Right atrium auricular region (tissue), 2 donors: Measurements from ENCODE around the gene DEPP1. TPM values are rescaled to one million over a fixed set of nuclear protein-coding genes. Genes with fewer than 3 reads are reported as not detected.

Experiments
- DNase-seq: peaks from one replicate; pipeline ENCODE4 v3.0.0-alpha.2; 2019; ENCODE audit warnings: low spot score
- H3K27ac ChIP-seq, 2 donors: fragments of 200-600 bp; sonication (generic); 1 replicate in 1 of 2; 2 replicates in 1 of 2; pipeline ENCODE4 v1.5.1; 2016 to 2019
- H3K27me3 ChIP-seq, 2 donors: fragments of 200-600 bp; sonication (generic); one replicate each; pipeline versions ENCODE4 v1.5.1 to v1.6.0; 2017 to 2019
- H3K36me3 ChIP-seq: fragments of 200-600 bp; sonication (generic); one replicate; pipeline ENCODE4 v1.5.1; 2016
- H3K4me1 ChIP-seq, 2 donors: fragments of 200-600 bp; sonication (generic); one replicate each; pipeline versions ENCODE4 v1.5.1 to v1.6.0; 2017 to 2019
- H3K4me3 ChIP-seq, 2 donors: fragments of 200-600 bp; sonication (generic); 1 replicate in 1 of 2; 2 replicates in 1 of 2; pipeline ENCODE4 v1.5.1; 2017 to 2019; ENCODE audit warnings: mild to moderate bottlenecking in 1 of 2, moderate library complexity in 1 of 2
- H3K9me3 ChIP-seq, 2 donors: fragments of 200-600 bp; sonication (generic); one replicate each; pipeline ENCODE4 v1.5.1; 2019
- total RNA-seq, 2 donors: library from RNA; depleted of rRNA; stranded (reverse); fragments of >200 nt; gene quantifications; one replicate each; pipeline ENCODE4 v1.1.0, GENCODE V29; 2016
- TF ChIP-seq, protein P1 (sequence below), 2 donors: fragments of 200-600 bp; sonication (generic); IDR thresholded peaks; one replicate each; pipeline ENCODE4 v1.5.1; 2019; ENCODE audit warnings: antibody characterized with exemption in 2 of 2

DEPP1 gene
- total RNA-seq, 2 donors from 2014 or later, result 68.8 to 143 TPM

DNA sequence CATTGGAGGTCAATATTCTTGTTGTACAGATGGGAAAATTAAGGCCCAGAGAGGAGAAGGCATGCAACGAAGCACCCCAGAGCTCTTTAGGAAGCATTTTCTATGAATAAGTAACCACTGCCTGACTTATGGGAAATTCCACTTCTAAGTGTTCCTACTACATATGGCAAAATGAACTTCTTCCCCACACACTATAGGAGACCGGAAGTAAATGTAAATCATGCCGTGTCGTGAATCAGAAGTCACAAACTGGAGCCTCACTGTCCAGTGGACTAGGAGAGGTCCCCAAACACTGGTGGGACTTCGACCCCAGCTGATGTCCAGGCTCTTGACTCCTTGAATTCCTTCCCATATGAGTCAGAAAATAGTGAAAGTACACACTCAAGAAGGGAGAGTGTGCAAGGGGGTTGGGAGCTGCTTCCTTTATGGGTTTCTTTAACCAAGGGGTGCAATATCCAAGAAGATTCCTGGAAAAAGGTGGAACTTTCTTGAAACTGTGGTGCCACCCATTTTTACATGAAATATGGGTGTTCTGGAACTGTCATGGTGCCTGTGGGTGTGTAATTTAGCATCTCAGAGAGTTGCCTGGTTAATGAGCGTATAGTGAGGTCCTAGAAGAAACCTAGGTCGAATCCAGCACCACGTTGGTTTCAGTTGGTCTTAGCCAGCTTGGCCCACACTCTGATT, 12.3 kb downstream of the DEPP1 start:
- H3K4me1 ChIP-seq, result peaks cover 0 to 91% of the 10 kb centered on the region in 2 donors
- TF ChIP-seq, protein P1, sequence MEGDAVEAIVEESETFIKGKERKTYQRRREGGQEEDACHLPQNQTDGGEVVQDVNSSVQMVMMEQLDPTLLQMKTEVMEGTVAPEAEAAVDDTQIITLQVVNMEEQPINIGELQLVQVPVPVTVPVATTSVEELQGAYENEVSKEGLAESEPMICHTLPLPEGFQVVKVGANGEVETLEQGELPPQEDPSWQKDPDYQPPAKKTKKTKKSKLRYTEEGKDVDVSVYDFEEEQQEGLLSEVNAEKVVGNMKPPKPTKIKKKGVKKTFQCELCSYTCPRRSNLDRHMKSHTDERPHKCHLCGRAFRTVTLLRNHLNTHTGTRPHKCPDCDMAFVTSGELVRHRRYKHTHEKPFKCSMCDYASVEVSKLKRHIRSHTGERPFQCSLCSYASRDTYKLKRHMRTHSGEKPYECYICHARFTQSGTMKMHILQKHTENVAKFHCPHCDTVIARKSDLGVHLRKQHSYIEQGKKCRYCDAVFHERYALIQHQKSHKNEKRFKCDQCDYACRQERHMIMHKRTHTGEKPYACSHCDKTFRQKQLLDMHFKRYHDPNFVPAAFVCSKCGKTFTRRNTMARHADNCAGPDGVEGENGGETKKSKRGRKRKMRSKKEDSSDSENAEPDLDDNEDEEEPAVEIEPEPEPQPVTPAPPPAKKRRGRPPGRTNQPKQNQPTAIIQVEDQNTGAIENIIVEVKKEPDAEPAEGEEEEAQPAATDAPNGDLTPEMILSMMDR (IDR thresholded peaks at IDR 0.05), result no peak

DNA sequence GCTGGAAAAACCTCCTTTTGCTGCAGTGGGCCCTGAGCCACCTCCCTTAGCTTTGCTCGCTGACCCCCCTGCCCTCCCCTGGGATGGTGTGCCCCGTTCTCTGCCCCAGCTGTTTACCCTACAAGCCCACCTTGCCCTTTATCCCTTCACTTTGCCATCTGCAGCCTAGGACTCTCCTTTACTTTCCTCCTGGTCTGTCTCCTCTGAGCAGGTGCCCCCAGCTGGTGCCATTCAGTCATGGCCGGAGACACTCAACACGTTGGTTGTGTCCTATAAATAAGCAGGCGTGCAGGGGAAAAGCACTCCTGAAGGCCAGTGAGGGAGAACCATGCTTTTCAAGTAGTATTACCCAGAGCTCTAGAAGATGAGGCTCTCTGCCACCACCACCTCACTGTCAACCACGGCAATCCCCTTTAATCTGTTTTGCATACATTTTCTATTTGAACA, 12.9 kb downstream of the DEPP1 start:
- Histone ChIP-seq H3K4me1 (peaks cover 0 to 94% of the 10 kb centered on the region in 2 donors), H3K9me3 (no peaks in the 10 kb centered on the region), H3K4me3 (no peak overlapping the region), H3K27ac (peak overlapping the region; percentile 94 to 96), H3K27me3 (no peaks in the 10 kb centered on the region), H3K36me3 (peaks cover 13% of the 10 kb centered on the region)
- TF ChIP-seq, protein P1 (IDR thresholded peaks at IDR 0.05), result peak in 1 of 2 donors; percentile 26
- DNase-seq, result peak; percentile 59

More for the DNA sequence above, 12.3 kb downstream of the DEPP1 start:
- peaks cover 19% of the 10 kb centered on the region for H3K36me3 ChIP-seq
- peak overlapping the region; percentile 94 to 96 for H3K27ac ChIP-seq
- H3K27me3 ChIP-seq, result no peaks in the 10 kb centered on the region
- peak; percentile 50 for DNase-seq
- no peaks in the 10 kb centered on the region for H3K9me3 ChIP-seq
- no peak overlapping the region for H3K4me3 ChIP-seq

DNA sequence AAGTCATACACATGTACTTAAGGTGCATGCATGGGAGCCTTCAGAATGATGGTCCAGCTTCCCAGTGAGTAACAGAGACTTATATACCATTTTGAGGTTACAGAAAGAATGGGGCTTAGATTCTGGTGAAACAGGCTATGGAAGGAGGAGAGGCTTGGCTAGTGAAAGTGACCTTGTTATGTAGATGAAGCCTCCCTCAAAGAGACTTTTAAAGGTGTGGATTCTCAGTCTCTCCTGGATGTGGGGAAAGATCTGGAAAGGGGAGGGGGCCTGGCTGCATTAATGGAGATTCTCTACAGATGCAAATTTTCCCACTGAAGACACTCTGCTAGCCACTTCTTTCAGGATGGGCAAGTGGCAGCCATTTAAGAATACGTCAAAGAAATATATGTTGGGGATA, 13.5 kb downstream of the DEPP1 start:
- H3K9me3 ChIP-seq, result no peaks in the 10 kb centered on the region
- DNase-seq, result peak; percentile 16
- no peak overlapping the region for H3K4me3 ChIP-seq
- H3K36me3 ChIP-seq, result peaks cover 7% of the 10 kb centered on the region
- no peaks in the 10 kb centered on the region for H3K27me3 ChIP-seq
- H3K4me1 ChIP-seq, result peaks cover 0 to 92% of the 10 kb centered on the region in 2 donors
- TF ChIP-seq, protein P1 (IDR thresholded peaks at IDR 0.05), result no peak
- peak overlapping the region; percentile 94 to 96 for H3K27ac ChIP-seq

DNA sequence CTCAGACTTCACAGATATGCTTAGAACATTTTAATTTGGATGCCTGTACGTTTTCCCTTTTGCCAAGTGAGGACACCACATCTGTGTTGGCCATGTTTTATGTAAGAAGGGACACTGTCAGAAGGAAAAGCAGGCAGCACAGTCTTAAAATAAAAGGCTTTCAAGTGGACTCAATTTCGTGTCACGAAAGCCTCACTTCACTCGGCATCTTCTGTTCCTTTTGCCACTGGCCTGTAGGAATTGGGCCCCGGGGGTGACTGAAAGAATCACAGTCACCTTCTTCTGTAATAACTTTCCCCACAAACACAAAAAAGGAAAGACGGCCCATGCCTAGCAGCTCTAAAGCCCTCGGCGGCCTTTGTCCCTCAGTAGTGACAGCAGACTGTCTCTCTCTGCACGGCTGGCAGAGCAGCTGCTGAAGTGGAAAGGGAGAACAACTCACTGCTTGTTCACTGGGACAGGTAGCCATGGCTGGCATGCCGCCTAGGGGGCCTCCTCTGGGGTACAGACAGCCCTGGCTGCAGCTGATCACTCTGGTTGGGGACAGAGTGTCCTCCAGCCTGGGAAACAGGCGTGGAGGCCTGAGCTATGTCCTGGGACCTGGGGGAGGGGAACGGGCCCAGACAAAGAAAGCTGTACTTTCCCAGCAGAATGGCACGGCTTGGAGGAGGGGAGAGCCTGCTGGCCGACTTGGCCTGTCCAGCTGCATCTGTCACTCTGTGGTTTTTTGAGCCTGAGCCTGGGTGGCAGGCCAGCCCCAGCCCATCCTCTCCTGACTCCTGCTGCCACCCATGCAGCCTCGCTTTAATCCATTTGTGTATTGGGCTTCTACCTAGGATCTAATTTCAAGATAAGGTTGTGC, 14.6 kb downstream of the DEPP1 start:
- Histone ChIP-seq H3K4me3 (peak overlapping the region; percentile 8 to 69), H3K9me3 (no peaks in the 10 kb centered on the region), H3K27me3 (no peaks in the 10 kb centered on the region), H3K4me1 (peaks cover 0 to 86% of the 10 kb centered on the region in 2 donors), H3K27ac (peak overlapping the region; percentile 94 to 96), H3K36me3 (no peaks in the 10 kb centered on the region)
- TF ChIP-seq, protein P1 (IDR thresholded peaks at IDR 0.05), result no peak
- peak; percentile 79 for DNase-seq

DNA sequence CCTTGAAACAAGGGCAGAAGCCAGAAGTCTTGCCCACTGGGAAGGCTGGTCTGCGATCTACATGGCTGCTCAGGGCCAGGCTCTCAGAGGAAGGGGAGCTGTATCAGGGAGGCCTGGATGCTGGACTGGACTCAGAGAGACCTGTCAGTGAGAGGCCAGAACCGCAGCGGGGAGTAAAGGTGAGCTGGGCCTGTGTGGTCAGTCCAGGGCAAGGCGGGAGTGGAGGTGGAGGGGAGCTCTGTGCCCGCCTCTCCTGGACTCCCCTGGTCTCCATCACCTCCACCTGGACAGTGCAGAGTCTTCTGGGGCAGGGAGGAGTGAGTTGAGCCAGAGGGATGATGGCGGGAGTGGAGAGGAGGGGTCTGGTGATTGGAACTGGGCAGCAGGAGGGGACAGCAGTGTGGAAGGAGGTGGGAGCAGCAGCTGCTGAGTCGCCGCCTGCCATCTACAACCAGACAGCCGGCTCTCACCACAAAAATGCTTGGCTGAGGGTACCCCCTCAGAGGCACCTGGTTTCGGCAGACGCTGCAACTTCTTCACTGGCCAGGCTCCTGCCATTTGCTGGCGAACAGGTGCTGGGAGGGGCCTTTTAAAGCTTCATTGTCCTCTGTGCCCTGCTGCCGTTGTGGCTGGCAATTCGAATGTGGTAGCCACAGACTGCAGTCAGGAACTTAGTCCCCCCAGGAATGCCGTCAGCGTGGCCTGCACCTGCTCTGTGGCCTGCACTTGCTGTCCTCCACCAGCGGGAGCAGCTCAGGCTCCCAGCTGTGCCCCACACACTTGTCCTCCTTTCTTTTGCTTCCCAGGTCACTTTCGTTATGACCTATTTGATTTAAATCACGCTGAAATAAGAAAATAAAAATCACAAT, 15.5 kb downstream of the DEPP1 start:
- H3K9me3 ChIP-seq, result no peaks in the 10 kb centered on the region
- peak overlapping the region; percentile 8 to 69 for H3K4me3 ChIP-seq
- DNase-seq, result peak; percentile 58
- no peaks in the 10 kb centered on the region for H3K36me3 ChIP-seq
- peaks cover 0 to 85% of the 10 kb centered on the region in 2 donors for H3K4me1 ChIP-seq
- H3K27me3 ChIP-seq, result no peaks in the 10 kb centered on the region
- TF ChIP-seq, protein P1 (IDR thresholded peaks at IDR 0.05), result peak in 1 of 2 donors; percentile 43
- H3K27ac ChIP-seq, result peak overlapping the region; percentile 94 to 96
